SK-N-SH treated with all-trans-retinoic acid at 6 μM for 48 hours (cell line): Measurements from ENCODE around the gene PGGT1B.

Source experiments
- ATAC-seq: fragments of 200-7000 bp; cut with Tn5 transposase; 3 replicates; pipeline ENCODE4 v1.9.1; 2020; ENCODE audit warnings: mild to moderate bottlenecking, moderate library complexity
- ARNTL ChIP-seq: fragments of 450-650 bp; formaldehyde crosslinking; IDR thresholded peaks from 2 replicates; pipeline ENCODE4 v1.5.0; 2020; ENCODE audit warnings: low read depth, mild to moderate bottlenecking, moderate library complexity, borderline replicate concordance
- BACH2 ChIP-seq: fragments of 250-450 bp; sonication (Bioruptor Pico); IDR thresholded peaks from 2 replicates; pipeline ENCODE4 v1.9.0; 2021; ENCODE audit warnings: mild to moderate bottlenecking, borderline replicate concordance
- CSDC2 ChIP-seq: fragments of 250-450 bp; sonication (Bioruptor Pico); IDR thresholded peaks from 2 replicates; pipeline ENCODE4 v1.5.0; 2020; ENCODE audit warnings: mild to moderate bottlenecking, moderate library complexity
- ESRRG ChIP-seq: fragments of 250-450 bp; sonication (Bioruptor Pico); IDR thresholded peaks from 2 replicates; pipeline ENCODE4 v1.6.1; 2021; ENCODE audit warnings: mild to moderate bottlenecking
- GLIS3 ChIP-seq: fragments of 250-450 bp; sonication (Bioruptor Pico); IDR thresholded peaks from 2 replicates; pipeline ENCODE4 v1.5.0; 2020; ENCODE audit warnings: mild to moderate bottlenecking, moderate library complexity
- ISL1 ChIP-seq: fragments of 250-450 bp; sonication (Bioruptor Pico); IDR thresholded peaks from 2 replicates; pipeline ENCODE4 v2.1.2; 2022; ENCODE audit warnings: mild to moderate bottlenecking, moderate library complexity
- OSR1 ChIP-seq: fragments of 250-450 bp; sonication (Bioruptor Pico); IDR thresholded peaks from 2 replicates; pipeline ENCODE4 v1.8.0; 2022; ENCODE audit warnings: moderate library complexity, mild to moderate bottlenecking, inconsistent platforms
- PPARA ChIP-seq: fragments of 250-450 bp; sonication (Bioruptor Pico); IDR thresholded peaks from 2 replicates; pipeline ENCODE4 v1.5.0; 2020; ENCODE audit warnings: mild to moderate bottlenecking, borderline replicate concordance
- RARB ChIP-seq: fragments of 250-450 bp; sonication (Bioruptor Pico); IDR thresholded peaks from 2 replicates; pipeline ENCODE4 v1.8.0; 2021; ENCODE audit warnings: mild to moderate bottlenecking, moderate library complexity
- SNAI2 ChIP-seq: fragments of 250-450 bp; sonication (Bioruptor Pico); IDR thresholded peaks from 2 replicates; pipeline ENCODE4 v1.5.0; 2020; ENCODE audit warnings: mild to moderate bottlenecking, moderate library complexity
- TCF4 ChIP-seq: fragments of 250-450 bp; sonication (Bioruptor Pico); IDR thresholded peaks from 2 replicates; pipeline ENCODE4 v1.8.0; 2021; ENCODE audit warnings: mild to moderate bottlenecking, moderate library complexity, borderline replicate concordance
- TOX ChIP-seq: fragments of 250-450 bp; sonication (Bioruptor Pico); IDR thresholded peaks from 2 replicates; pipeline ENCODE4 v1.8.0; 2021; ENCODE audit warnings: mild to moderate bottlenecking, moderate library complexity, borderline replicate concordance
- ZC3H10 ChIP-seq: fragments of 250-450 bp; sonication (Bioruptor Pico); IDR thresholded peaks from 2 replicates; pipeline ENCODE4 v1.5.1; 2021; ENCODE audit warnings: mild to moderate bottlenecking, moderate library complexity
- ZFP3 ChIP-seq: fragments of 250-450 bp; sonication (Bioruptor Pico); IDR thresholded peaks from 2 replicates; pipeline ENCODE4 v1.5.0; 2020; ENCODE audit warnings: mild to moderate bottlenecking, moderate library complexity
- ZFP30 ChIP-seq: fragments of 450-650 bp; formaldehyde crosslinking; IDR thresholded peaks from 2 replicates; pipeline ENCODE4 v1.5.0; 2022; ENCODE audit warnings: mild to moderate bottlenecking, moderate library complexity
- ZNF565 ChIP-seq: fragments of 450-650 bp; formaldehyde crosslinking; conservative IDR thresholded peaks from 2 replicates; pipeline ENCODE4 v1.5.0; 2020; ENCODE audit warnings: low read depth, mild to moderate bottlenecking, moderate library complexity
- ZNF70 ChIP-seq: fragments of 450-650 bp; formaldehyde crosslinking; IDR thresholded peaks from 2 replicates; pipeline ENCODE4 v1.5.0; 2020; ENCODE audit warnings: mild to moderate bottlenecking, moderate library complexity
- ZNF8 ChIP-seq: fragments of 450-650 bp; formaldehyde crosslinking; IDR thresholded peaks from 2 replicates; pipeline ENCODE4 v1.5.0; 2020; ENCODE audit warnings: mild to moderate bottlenecking, moderate library complexity
- TF ChIP-seq, protein P1 (sequence below): fragments of 250-450 bp; sonication (Bioruptor Pico); IDR thresholded peaks from 2 replicates; pipeline ENCODE4 v1.5.1; 2020; ENCODE audit warnings: low read depth, mild to moderate bottlenecking, moderate library complexity
- TF ChIP-seq, protein P2 (sequence below): fragments of 250-450 bp; sonication (Bioruptor Pico); IDR thresholded peaks from 2 replicates; pipeline ENCODE4 v1.8.0; 2020; ENCODE audit warnings: mild to moderate bottlenecking, moderate library complexity, borderline replicate concordance
- TF ChIP-seq, protein P3 (sequence below): fragments of 250-450 bp; sonication (Bioruptor Pico); IDR thresholded peaks from 2 replicates; pipeline ENCODE4 v1.5.0; 2020; ENCODE audit warnings: mild to moderate bottlenecking, moderate library complexity
- TF ChIP-seq, protein P4 (sequence below): fragments of 250-450 bp; sonication (Bioruptor Pico); IDR thresholded peaks from 2 replicates; pipeline ENCODE4 v1.5.1; 2021; ENCODE audit warnings: mild to moderate bottlenecking, moderate library complexity
- TF ChIP-seq, protein P5 (sequence below): fragments of 250-450 bp; sonication (Bioruptor Pico); IDR thresholded peaks from 2 replicates; pipeline ENCODE4 v1.8.0; 2021; ENCODE audit warnings: low read depth, mild to moderate bottlenecking, moderate library complexity, borderline replicate concordance

Gene PGGT1B

DNA sequence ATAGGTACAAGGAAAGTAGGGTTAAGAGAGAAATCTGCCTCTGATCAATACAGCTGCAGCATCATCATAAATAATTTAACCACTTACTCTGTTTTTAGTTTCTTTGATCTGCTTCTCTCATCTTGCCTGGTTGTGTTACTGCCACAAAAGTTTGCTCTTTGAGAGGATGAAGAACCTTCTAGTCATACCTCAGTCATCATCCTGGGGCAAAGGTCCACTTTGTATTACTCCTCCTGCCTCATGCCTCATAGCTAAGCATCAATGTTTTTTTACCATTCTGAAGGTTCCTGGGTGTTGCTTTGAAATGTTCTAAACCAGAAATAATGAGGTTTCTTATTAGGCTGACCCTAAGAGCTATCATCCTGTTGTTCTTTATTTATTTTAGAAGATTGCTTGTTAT is 75.9 kb downstream of the PGGT1B start:
- no peak for ATAC-seq
- TF ChIP-seq BACH2 (CRISPR knock-in tag) (no peak), TCF4 (CRISPR knock-in tag) (no peak), ARNTL (CRISPR knock-in tag) (no peak), ZNF8 (no peak), ISL1 (CRISPR knock-in tag) (no peak), PPARA (CRISPR knock-in tag) (no peak)
- TF ChIP-seq, protein P1, sequence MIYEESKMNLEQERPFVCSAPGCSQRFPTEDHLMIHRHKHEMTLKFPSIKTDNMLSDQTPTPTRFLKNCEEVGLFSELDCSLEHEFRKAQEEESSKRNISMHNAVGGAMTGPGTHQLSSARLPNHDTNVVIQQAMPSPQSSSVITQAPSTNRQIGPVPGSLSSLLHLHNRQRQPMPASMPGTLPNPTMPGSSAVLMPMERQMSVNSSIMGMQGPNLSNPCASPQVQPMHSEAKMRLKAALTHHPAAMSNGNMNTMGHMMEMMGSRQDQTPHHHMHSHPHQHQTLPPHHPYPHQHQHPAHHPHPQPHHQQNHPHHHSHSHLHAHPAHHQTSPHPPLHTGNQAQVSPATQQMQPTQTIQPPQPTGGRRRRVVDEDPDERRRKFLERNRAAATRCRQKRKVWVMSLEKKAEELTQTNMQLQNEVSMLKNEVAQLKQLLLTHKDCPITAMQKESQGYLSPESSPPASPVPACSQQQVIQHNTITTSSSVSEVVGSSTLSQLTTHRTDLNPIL (CRISPR knock-in tag), result no peak
- TF ChIP-seq, protein P2, sequence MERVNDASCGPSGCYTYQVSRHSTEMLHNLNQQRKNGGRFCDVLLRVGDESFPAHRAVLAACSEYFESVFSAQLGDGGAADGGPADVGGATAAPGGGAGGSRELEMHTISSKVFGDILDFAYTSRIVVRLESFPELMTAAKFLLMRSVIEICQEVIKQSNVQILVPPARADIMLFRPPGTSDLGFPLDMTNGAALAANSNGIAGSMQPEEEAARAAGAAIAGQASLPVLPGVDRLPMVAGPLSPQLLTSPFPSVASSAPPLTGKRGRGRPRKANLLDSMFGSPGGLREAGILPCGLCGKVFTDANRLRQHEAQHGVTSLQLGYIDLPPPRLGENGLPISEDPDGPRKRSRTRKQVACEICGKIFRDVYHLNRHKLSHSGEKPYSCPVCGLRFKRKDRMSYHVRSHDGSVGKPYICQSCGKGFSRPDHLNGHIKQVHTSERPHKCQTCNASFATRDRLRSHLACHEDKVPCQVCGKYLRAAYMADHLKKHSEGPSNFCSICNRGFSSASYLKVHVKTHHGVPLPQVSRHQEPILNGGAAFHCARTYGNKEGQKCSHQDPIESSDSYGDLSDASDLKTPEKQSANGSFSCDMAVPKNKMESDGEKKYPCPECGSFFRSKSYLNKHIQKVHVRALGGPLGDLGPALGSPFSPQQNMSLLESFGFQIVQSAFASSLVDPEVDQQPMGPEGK, result no peak
- TF ChIP-seq, protein P3, sequence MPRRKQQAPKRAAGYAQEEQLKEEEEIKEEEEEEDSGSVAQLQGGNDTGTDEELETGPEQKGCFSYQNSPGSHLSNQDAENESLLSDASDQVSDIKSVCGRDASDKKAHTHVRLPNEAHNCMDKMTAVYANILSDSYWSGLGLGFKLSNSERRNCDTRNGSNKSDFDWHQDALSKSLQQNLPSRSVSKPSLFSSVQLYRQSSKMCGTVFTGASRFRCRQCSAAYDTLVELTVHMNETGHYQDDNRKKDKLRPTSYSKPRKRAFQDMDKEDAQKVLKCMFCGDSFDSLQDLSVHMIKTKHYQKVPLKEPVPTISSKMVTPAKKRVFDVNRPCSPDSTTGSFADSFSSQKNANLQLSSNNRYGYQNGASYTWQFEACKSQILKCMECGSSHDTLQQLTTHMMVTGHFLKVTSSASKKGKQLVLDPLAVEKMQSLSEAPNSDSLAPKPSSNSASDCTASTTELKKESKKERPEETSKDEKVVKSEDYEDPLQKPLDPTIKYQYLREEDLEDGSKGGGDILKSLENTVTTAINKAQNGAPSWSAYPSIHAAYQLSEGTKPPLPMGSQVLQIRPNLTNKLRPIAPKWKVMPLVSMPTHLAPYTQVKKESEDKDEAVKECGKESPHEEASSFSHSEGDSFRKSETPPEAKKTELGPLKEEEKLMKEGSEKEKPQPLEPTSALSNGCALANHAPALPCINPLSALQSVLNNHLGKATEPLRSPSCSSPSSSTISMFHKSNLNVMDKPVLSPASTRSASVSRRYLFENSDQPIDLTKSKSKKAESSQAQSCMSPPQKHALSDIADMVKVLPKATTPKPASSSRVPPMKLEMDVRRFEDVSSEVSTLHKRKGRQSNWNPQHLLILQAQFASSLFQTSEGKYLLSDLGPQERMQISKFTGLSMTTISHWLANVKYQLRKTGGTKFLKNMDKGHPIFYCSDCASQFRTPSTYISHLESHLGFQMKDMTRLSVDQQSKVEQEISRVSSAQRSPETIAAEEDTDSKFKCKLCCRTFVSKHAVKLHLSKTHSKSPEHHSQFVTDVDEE, result no peak

DNA sequence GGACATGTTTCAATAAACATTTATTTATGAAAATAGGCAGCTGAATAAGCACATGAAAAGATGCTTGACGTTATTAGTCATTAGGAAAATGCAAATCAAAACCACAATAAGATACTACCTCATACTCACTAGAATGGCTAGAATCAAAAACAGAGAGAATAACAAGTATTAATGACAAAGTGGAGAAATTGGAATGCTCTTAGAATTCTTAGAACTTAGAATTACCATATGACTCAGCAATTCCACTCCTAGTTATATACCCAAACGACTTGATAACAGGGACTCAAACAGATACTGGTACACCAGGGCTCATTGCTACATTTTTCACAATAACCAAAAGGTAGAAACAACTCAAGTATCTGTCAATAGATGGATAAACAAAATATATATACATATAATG is 77.9 kb downstream of the PGGT1B start:
- TF ChIP-seq, protein P2, result no peak
- TF ChIP-seq, protein P4, sequence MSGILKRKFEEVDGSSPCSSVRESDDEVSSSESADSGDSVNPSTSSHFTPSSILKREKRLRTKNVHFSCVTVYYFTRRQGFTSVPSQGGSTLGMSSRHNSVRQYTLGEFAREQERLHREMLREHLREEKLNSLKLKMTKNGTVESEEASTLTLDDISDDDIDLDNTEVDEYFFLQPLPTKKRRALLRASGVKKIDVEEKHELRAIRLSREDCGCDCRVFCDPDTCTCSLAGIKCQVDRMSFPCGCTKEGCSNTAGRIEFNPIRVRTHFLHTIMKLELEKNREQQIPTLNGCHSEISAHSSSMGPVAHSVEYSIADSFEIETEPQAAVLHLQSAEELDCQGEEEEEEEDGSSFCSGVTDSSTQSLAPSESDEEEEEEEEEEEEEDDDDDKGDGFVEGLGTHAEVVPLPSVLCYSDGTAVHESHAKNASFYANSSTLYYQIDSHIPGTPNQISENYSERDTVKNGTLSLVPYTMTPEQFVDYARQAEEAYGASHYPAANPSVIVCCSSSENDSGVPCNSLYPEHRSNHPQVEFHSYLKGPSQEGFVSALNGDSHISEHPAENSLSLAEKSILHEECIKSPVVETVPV, result no peak
- TF ChIP-seq ZNF565 (CRISPR knock-in tag) (no peak), BACH2 (CRISPR knock-in tag) (no peak), ZFP3 (CRISPR knock-in tag) (no peak)
- TF ChIP-seq, protein P5, sequence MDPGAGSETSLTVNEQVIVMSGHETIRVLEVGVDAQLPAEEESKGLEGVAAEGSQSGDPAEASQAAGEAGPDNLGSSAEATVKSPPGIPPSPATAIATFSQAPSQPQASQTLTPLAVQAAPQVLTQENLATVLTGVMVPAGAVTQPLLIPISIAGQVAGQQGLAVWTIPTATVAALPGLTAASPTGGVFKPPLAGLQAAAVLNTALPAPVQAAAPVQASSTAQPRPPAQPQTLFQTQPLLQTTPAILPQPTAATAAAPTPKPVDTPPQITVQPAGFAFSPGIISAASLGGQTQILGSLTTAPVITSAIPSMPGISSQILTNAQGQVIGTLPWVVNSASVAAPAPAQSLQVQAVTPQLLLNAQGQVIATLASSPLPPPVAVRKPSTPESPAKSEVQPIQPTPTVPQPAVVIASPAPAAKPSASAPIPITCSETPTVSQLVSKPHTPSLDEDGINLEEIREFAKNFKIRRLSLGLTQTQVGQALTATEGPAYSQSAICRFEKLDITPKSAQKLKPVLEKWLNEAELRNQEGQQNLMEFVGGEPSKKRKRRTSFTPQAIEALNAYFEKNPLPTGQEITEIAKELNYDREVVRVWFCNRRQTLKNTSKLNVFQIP, result no peak
- ATAC-seq, result no peak

DNA sequence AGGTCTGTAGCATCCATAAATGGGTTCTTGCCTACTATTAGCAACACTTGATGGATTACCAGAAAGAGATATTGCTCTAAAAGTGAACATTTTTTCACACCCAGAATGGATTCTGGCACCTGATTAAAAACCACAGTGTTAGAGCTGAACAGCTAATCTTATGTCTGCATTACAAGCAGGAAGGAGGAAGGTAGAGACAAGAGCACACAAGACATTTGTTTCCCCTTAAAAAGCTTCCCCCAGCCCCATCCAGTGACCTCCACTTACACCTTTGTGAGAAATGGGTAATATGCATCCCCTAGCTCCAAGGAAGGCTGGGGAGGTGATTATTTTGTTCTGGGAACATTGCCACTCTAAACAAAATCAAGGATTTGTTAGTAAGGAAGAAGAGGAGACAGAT is 80.9 kb downstream of the PGGT1B start:
- no peak for TF ChIP-seq ZC3H10
- no peak for TF ChIP-seq ISL1 (CRISPR knock-in tag)
- TF ChIP-seq ZFP30, result no peak
- TF ChIP-seq SNAI2 (CRISPR knock-in tag), result no peak
- no peak for TF ChIP-seq ARNTL (CRISPR knock-in tag)
- TF ChIP-seq ESRRG (CRISPR knock-in tag), result no peak
- TF ChIP-seq TCF4 (CRISPR knock-in tag), result no peak
- no peak for TF ChIP-seq GLIS3 (CRISPR knock-in tag)
- no peak for TF ChIP-seq PPARA (CRISPR knock-in tag)
- no peak for TF ChIP-seq BACH2 (CRISPR knock-in tag)
- TF ChIP-seq OSR1 (CRISPR knock-in tag), result no peak
- TF ChIP-seq ZNF70 (CRISPR knock-in tag), result no peak
- TF ChIP-seq, protein P3, result no peak
- no peak for TF ChIP-seq RARB (CRISPR knock-in tag)
- TF ChIP-seq CSDC2 (CRISPR knock-in tag), result no peak
- TF ChIP-seq TOX (CRISPR knock-in tag), result no peak
- TF ChIP-seq ZNF565 (CRISPR knock-in tag), result no peak
- no peak for TF ChIP-seq ZFP3 (CRISPR knock-in tag)
- TF ChIP-seq, all 23 proteins: peak for 0
- ATAC-seq, result no peak
